ENCODE measurements around the gene GARIN6. TPM values are rescaled to one million over a fixed set of nuclear protein-coding genes. Genes with fewer than 3 reads are reported as not detected.

GARIN6 gene
- not detected in 2 replicates for polyA plus RNA-seq (2013)

- Histone ChIP-seq H3K4me1 (ENCODE audit: control insufficient read depth in 1 of 2, insufficient read depth in 2 of 2, low read length in 2 of 2) (no peaks in the 10 kb centered on the region), H3K18ac (ENCODE audit: low read length) (no peak within 1 kb of the TSS), H3K79me2 (ENCODE audit: control insufficient read depth, insufficient read depth, low read length, poor library complexity) (no peaks in the 10 kb centered on the region), H3K14ac (ENCODE audit: low read length) (no peak within 1 kb of the TSS), H2BK12ac (ENCODE audit: low read length) (no peak within 1 kb of the TSS), H3K4ac (ENCODE audit: low read depth, low read length) (no peak within 1 kb of the TSS), H3K4me2 (ENCODE audit: low read length) (no peak within 1 kb of the TSS), H3K79me1 (ENCODE audit: low read length) (no peaks in the 10 kb centered on the region), H2BK5ac (ENCODE audit: low read depth, low read length, poor library complexity) (no peak within 1 kb of the TSS), H3K27me3 (ENCODE audit: insufficient read depth, low read length) (no peaks in the 10 kb centered on the region), H4K91ac (ENCODE audit: low read depth, low read length) (no peak within 1 kb of the TSS), H2BK120ac (ENCODE audit: insufficient read depth, low read length, poor library complexity) (no peak within 1 kb of the TSS), H4K8ac (ENCODE audit: low read depth, low read length) (no peak within 1 kb of the TSS), H4K12ac (ENCODE audit: low read depth, low read length) (no peak within 1 kb of the TSS), H3K9ac (ENCODE audit: low read length) (no peak within 1 kb of the TSS), H3K36me3 (ENCODE audit: control insufficient read depth in 1 of 2, insufficient read depth in 2 of 2, low read length in 2 of 2) (no peaks in the 10 kb centered on the region), H2AFZ (ENCODE audit: insufficient read depth, low read length, poor library complexity) (no peak within 1 kb of the TSS), H3K4me3 (ENCODE audit: low read depth, low read length) (no peak within 1 kb of the TSS), H3K9me3 (ENCODE audit: insufficient read depth, low read depth, low read length) (no peaks in the 10 kb centered on the region), H2AK5ac (ENCODE audit: low read length) (no peak within 1 kb of the TSS), H3K27ac (ENCODE audit: low read depth, low read length) (no peak within 1 kb of the TSS), H3K23ac (ENCODE audit: low read length) (no peak within 1 kb of the TSS)
- no CpG with 5 or more reads among the region's 4 CpGs for WGBS (ENCODE audit: extremely low coverage, insufficient coverage, insufficient read length)
- no peak for DNase-seq
These were observed at the start of gene GARIN6 for GRCh38 chr12:99647453-99647852. GARIN6 (plus strand) TSS chr12:99647753; CDS start chr12:99648175, 422 bp downstream.

GRCh38 chr12:99598785-99599184 lies 48.8 kb upstream of the GARIN6 start:
- no peak overlapping the region for H3K9ac ChIP-seq (ENCODE audit: low read length)

GRCh38 chr12:99600388-99600787 lies 47.2 kb upstream of the GARIN6 start:
- no peak overlapping the region for H3K4me3 ChIP-seq (ENCODE audit: low read depth, low read length)
- H3K79me2 ChIP-seq (ENCODE audit: control insufficient read depth, insufficient read depth, low read length, poor library complexity) = no peaks in the 10 kb centered on the region
- no peaks in the 10 kb centered on the region for H3K27me3 ChIP-seq (ENCODE audit: insufficient read depth, low read length)
- H2BK5ac ChIP-seq (ENCODE audit: low read depth, low read length, poor library complexity) = no peak overlapping the region
- no peak overlapping the region for H3K18ac ChIP-seq (ENCODE audit: low read length)
- H4K8ac ChIP-seq (ENCODE audit: low read depth, low read length) = no peak overlapping the region
- no peak overlapping the region for H2BK12ac ChIP-seq (ENCODE audit: low read length)
- no peak for DNase-seq
- H3K36me3 ChIP-seq (ENCODE audit: control insufficient read depth in 1 of 2, insufficient read depth in 2 of 2, low read length in 2 of 2) = no peaks in the 10 kb centered on the region
- no peak overlapping the region for H3K9ac ChIP-seq (ENCODE audit: low read length)
- H3K79me1 ChIP-seq (ENCODE audit: low read length) = no peaks in the 10 kb centered on the region
- no peak overlapping the region for H3K4ac ChIP-seq (ENCODE audit: low read depth, low read length)
- H3K23ac ChIP-seq (ENCODE audit: low read length) = no peak overlapping the region
- no peak overlapping the region for H2BK120ac ChIP-seq (ENCODE audit: insufficient read depth, low read length, poor library complexity)
- H2AFZ ChIP-seq (ENCODE audit: insufficient read depth, low read length, poor library complexity) = no peak overlapping the region
- H3K4me2 ChIP-seq (ENCODE audit: low read length) = no peak overlapping the region
- H4K12ac ChIP-seq (ENCODE audit: low read depth, low read length) = no peak overlapping the region
- no peak overlapping the region for H2AK5ac ChIP-seq (ENCODE audit: low read length)
- H3K9me3 ChIP-seq (ENCODE audit: insufficient read depth, low read depth, low read length) = no peaks in the 10 kb centered on the region
- no peak overlapping the region for H3K14ac ChIP-seq (ENCODE audit: low read length)
- no peak overlapping the region for H4K91ac ChIP-seq (ENCODE audit: low read depth, low read length)
- WGBS (ENCODE audit: extremely low coverage, insufficient coverage, insufficient read length) = no CpG with 5 or more reads among the region's 5 CpGs
- H3K4me1 ChIP-seq (ENCODE audit: control insufficient read depth in 1 of 2, insufficient read depth in 2 of 2, low read length in 2 of 2) = no peaks in the 10 kb centered on the region
- no peak overlapping the region for H3K27ac ChIP-seq (ENCODE audit: low read depth, low read length)

More at GRCh38 chr12:99598785-99599184, 48.8 kb upstream of the GARIN6 start:
- Histone ChIP-seq H3K4me1 (ENCODE audit: control insufficient read depth in 1 of 2, insufficient read depth in 2 of 2, low read length in 2 of 2) (no peaks in the 10 kb centered on the region), H2BK5ac (ENCODE audit: low read depth, low read length, poor library complexity) (no peak overlapping the region), H3K27ac (ENCODE audit: low read depth, low read length) (no peak overlapping the region), H2AFZ (ENCODE audit: insufficient read depth, low read length, poor library complexity) (no peak overlapping the region), H4K12ac (ENCODE audit: low read depth, low read length) (no peak overlapping the region), H3K4ac (ENCODE audit: low read depth, low read length) (no peak overlapping the region), H2AK5ac (ENCODE audit: low read length) (no peak overlapping the region), H3K36me3 (ENCODE audit: control insufficient read depth in 1 of 2, insufficient read depth in 2 of 2, low read length in 2 of 2) (no peaks in the 10 kb centered on the region), H3K4me2 (ENCODE audit: low read length) (no peak overlapping the region), H3K27me3 (ENCODE audit: insufficient read depth, low read length) (no peaks in the 10 kb centered on the region), H3K23ac (ENCODE audit: low read length) (no peak overlapping the region), H3K79me2 (ENCODE audit: control insufficient read depth, insufficient read depth, low read length, poor library complexity) (no peaks in the 10 kb centered on the region), H4K91ac (ENCODE audit: low read depth, low read length) (no peak overlapping the region), H3K4me3 (ENCODE audit: low read depth, low read length) (no peak overlapping the region), H4K8ac (ENCODE audit: low read depth, low read length) (no peak overlapping the region), H3K9me3 (ENCODE audit: insufficient read depth, low read depth, low read length) (no peaks in the 10 kb centered on the region), H2BK120ac (ENCODE audit: insufficient read depth, low read length, poor library complexity) (no peak overlapping the region), H3K79me1 (ENCODE audit: low read length) (no peaks in the 10 kb centered on the region), H3K14ac (ENCODE audit: low read length) (no peak overlapping the region), H3K18ac (ENCODE audit: low read length) (no peak overlapping the region), H2BK12ac (ENCODE audit: low read length) (no peak overlapping the region)
- no peak for DNase-seq
- WGBS (ENCODE audit: extremely low coverage, insufficient coverage, insufficient read length) = no CpG with 5 or more reads among the region's 2 CpGs

- H2AK5ac ChIP-seq (ENCODE audit: low read length) = no peak overlapping the region
- no peaks in the 10 kb centered on the region for H3K9me3 ChIP-seq (ENCODE audit: insufficient read depth, low read depth, low read length)
- no peak overlapping the region for H3K27ac ChIP-seq (ENCODE audit: low read depth, low read length)
- no peak for DNase-seq
- no peaks in the 10 kb centered on the region for H3K27me3 ChIP-seq (ENCODE audit: insufficient read depth, low read length)
- no peak overlapping the region for H2BK120ac ChIP-seq (ENCODE audit: insufficient read depth, low read length, poor library complexity)
- H3K23ac ChIP-seq (ENCODE audit: low read length) = no peak overlapping the region
- no CpG with 5 or more reads among the region's 7 CpGs for WGBS (ENCODE audit: extremely low coverage, insufficient coverage, insufficient read length)
- H4K91ac ChIP-seq (ENCODE audit: low read depth, low read length) = no peak overlapping the region
- H3K14ac ChIP-seq (ENCODE audit: low read length) = no peak overlapping the region
- no peak overlapping the region for H2BK12ac ChIP-seq (ENCODE audit: low read length)
- no peaks in the 10 kb centered on the region for H3K79me1 ChIP-seq (ENCODE audit: low read length)
- no peak overlapping the region for H3K4me2 ChIP-seq (ENCODE audit: low read length)
- no peaks in the 10 kb centered on the region for H3K4me1 ChIP-seq (ENCODE audit: control insufficient read depth in 1 of 2, insufficient read depth in 2 of 2, low read length in 2 of 2)
- H3K79me2 ChIP-seq (ENCODE audit: control insufficient read depth, insufficient read depth, low read length, poor library complexity) = no peaks in the 10 kb centered on the region
- H4K12ac ChIP-seq (ENCODE audit: low read depth, low read length) = no peak overlapping the region
- no peak overlapping the region for H4K8ac ChIP-seq (ENCODE audit: low read depth, low read length)
- H3K18ac ChIP-seq (ENCODE audit: low read length) = no peak overlapping the region
- H3K36me3 ChIP-seq (ENCODE audit: control insufficient read depth in 1 of 2, insufficient read depth in 2 of 2, low read length in 2 of 2) = no peaks in the 10 kb centered on the region
- H3K9ac ChIP-seq (ENCODE audit: low read length) = no peak overlapping the region
- no peak overlapping the region for H3K4me3 ChIP-seq (ENCODE audit: low read depth, low read length)
- no peak overlapping the region for H2AFZ ChIP-seq (ENCODE audit: insufficient read depth, low read length, poor library complexity)
- H3K4ac ChIP-seq (ENCODE audit: low read depth, low read length) = no peak overlapping the region
- no peak overlapping the region for H2BK5ac ChIP-seq (ENCODE audit: low read depth, low read length, poor library complexity)
These were observed 37.9 kb upstream of the GARIN6 start for GRCh38 chr12:99609455-99610181.

Data from trophoblast cell (in vitro differentiated cells and primary cell).